Hepatocyte (in vitro differentiated cells): ENCODE measurements around the gene PRTG.

Source experiments
- EZH2 ChIP-seq: fragments of 200-600 bp; sonication (generic); IDR thresholded peaks from 2 replicates; pipeline ENCODE4 v1.6.1; 2016; ENCODE audit warnings: antibody characterized with exemption, mild to moderate bottlenecking, borderline replicate concordance
- EZH2phosphoT487 ChIP-seq: fragments of 200-600 bp; sonication (generic); IDR thresholded peaks from one replicate; pipeline ENCODE4 v1.6.1; 2018; ENCODE audit warnings: antibody characterized with exemption, mild to moderate bottlenecking, low read depth, moderate library complexity; ENCODE audit not compliant: unreplicated experiment, severe bottlenecking
- TF ChIP-seq, protein P1 (sequence below): fragments of 200-600 bp; sonication (generic); IDR thresholded peaks from 2 replicates; pipeline ENCODE4 v1.5.1; 2016; ENCODE audit warnings: antibody characterized with exemption, mild to moderate bottlenecking; ENCODE audit not compliant: poor library complexity

DNA sequence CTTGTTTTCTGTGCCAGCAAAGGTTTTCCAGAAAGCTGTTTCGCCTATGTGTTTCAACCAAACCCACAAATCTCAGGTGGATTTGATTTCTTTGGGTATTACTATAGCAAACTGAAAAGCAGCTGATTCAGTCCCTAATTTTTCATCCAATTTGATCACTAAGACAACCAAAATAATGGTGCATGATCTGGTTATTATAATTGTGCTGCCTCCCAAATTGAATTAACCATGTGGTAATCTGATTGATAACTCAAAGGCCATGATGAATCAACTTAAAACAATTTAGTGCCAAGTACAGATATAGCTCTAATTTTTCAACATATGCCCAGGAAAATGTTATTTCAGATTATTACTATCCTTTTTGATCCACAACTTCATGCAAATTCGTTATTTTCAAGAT lies 30.6 kb downstream of the PRTG start:
- TF ChIP-seq, protein P1, sequence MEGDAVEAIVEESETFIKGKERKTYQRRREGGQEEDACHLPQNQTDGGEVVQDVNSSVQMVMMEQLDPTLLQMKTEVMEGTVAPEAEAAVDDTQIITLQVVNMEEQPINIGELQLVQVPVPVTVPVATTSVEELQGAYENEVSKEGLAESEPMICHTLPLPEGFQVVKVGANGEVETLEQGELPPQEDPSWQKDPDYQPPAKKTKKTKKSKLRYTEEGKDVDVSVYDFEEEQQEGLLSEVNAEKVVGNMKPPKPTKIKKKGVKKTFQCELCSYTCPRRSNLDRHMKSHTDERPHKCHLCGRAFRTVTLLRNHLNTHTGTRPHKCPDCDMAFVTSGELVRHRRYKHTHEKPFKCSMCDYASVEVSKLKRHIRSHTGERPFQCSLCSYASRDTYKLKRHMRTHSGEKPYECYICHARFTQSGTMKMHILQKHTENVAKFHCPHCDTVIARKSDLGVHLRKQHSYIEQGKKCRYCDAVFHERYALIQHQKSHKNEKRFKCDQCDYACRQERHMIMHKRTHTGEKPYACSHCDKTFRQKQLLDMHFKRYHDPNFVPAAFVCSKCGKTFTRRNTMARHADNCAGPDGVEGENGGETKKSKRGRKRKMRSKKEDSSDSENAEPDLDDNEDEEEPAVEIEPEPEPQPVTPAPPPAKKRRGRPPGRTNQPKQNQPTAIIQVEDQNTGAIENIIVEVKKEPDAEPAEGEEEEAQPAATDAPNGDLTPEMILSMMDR, result no peak
- TF ChIP-seq EZH2, result no peak
- TF ChIP-seq EZH2phosphoT487, result no peak
